Body of pancreas (tissue), 4 donors: ENCODE measurements around the gene RPS4Y1.

Source experiments
- CTCF ChIP-seq, 7 experiments: fragments of 450-650 bp in 4 of 7; fragments of 200-600 bp in 3 of 7; sonication (generic) in 3 of 7; IDR thresholded peaks; one replicate each; pipeline ENCODE4 v1.5.1; 2016 to 2019; ENCODE audit warnings: antibody characterized with exemption in 7 of 7
- POLR2A ChIP-seq, 3 donors: fragments of 450-650 bp; IDR thresholded peaks; one replicate each; pipeline ENCODE4 v1.6.1; 2016; ENCODE audit warnings: antibody characterized with exemption in 3 of 3, mild to moderate bottlenecking in 2 of 3

GRCh38 chrY:2867469-2867868 is 26.1 kb downstream of the RPS4Y1 start:
- TF ChIP-seq CTCF (IDR thresholded peaks at IDR 0.05) (no peak), POLR2A (IDR thresholded peaks at IDR 0.05) (no peak)
